ENCODE data around the gene ABO.
A peak's percentile ranks its signal among the peaks of the same experiment; 100 is the strongest.

The ABO gene

GRCh38 chr9:133238851-133239532 is 36.0 kb downstream of the ABO start (continued):
- no peak for TF ChIP-seq PBX3 (CRISPR knock-in tag; IDR thresholded peaks at IDR 0.05)
- TF ChIP-seq IKZF3 (tag by site-specific recombination; IDR thresholded peaks at IDR 0.05), result peak; percentile 94
- 0 out of 2 replicates have a peak, but pooled peaks have one; percentile 15 for TF ChIP-seq ZBTB11 (tag by site-specific recombination; conservative IDR thresholded peaks at IDR 0.05; ENCODE audit: low read depth)
- peak; percentile 98 for TF ChIP-seq ZNF335 (tag by site-specific recombination; conservative IDR thresholded peaks at IDR 0.05)
- TF ChIP-seq ZIC2 (tag by site-specific recombination; IDR thresholded peaks at IDR 0.05), result peak; percentile 87
- no peak for TF ChIP-seq ZBTB44 (tag by site-specific recombination; IDR thresholded peaks at IDR 0.05)
- TF ChIP-seq PRDM1 (tag by site-specific recombination; IDR thresholded peaks at IDR 0.05), result 0 out of 2 replicates have a peak, but pooled peaks have one; percentile 48
- TF ChIP-seq ZNF10 (tag by site-specific recombination; IDR thresholded peaks at IDR 0.05), result no peak
- TF ChIP-seq AEBP2 (tag by site-specific recombination; IDR thresholded peaks at IDR 0.05; ENCODE audit: borderline replicate concordance), result no peak
- TF ChIP-seq ZNF677 (tag by site-specific recombination; IDR thresholded peaks at IDR 0.05), result no peak
- TF ChIP-seq ZNF426 (tag by site-specific recombination; IDR thresholded peaks at IDR 0.05), result no peak
- no peak for TF ChIP-seq RBAK (tag by site-specific recombination; IDR thresholded peaks at IDR 0.05)
- TF ChIP-seq ZFP69B (tag by site-specific recombination; IDR thresholded peaks at IDR 0.05), result no peak; the same call in 1 of the 2 replicates
- peak; percentile 97 for TF ChIP-seq CTCF (tag by site-specific recombination; IDR thresholded peaks at IDR 0.05)
- no peak for TF ChIP-seq ZNF354C (tag by site-specific recombination; IDR thresholded peaks at IDR 0.05; ENCODE audit: borderline replicate concordance, low read depth)
- no peak for TF ChIP-seq ZNF292 (tag by site-specific recombination; IDR thresholded peaks at IDR 0.05; ENCODE audit: borderline replicate concordance, low read depth)
- peak; percentile 37; the same call in 1 of the 2 replicates for TF ChIP-seq ZNF692 (tag by site-specific recombination; IDR thresholded peaks at IDR 0.05)
- peak; percentile 29; the same call in 1 of the 2 replicates for TF ChIP-seq ZNF660 (tag by site-specific recombination; IDR thresholded peaks at IDR 0.05)
- TF ChIP-seq ZNF510 (tag by site-specific recombination; IDR thresholded peaks at IDR 0.05; ENCODE audit: insufficient replicate concordance), result no peak
- no peak for TF ChIP-seq GLI2 (tag by site-specific recombination; IDR thresholded peaks at IDR 0.05; ENCODE audit: borderline replicate concordance, low read depth)
- TF ChIP-seq ZNF707 (tag by site-specific recombination; IDR thresholded peaks at IDR 0.05), result no peak
- TF ChIP-seq ZFP3 (tag by site-specific recombination; IDR thresholded peaks at IDR 0.05; ENCODE audit: low read depth), result no peak
- peak; percentile 39; the same call in 1 of the 2 replicates for TF ChIP-seq ZNF366 (tag by site-specific recombination; conservative IDR thresholded peaks at IDR 0.05)
- TF ChIP-seq ZNF404 (tag by site-specific recombination; IDR thresholded peaks at IDR 0.05), result no peak
- TF ChIP-seq ZNF596 (tag by site-specific recombination; IDR thresholded peaks at IDR 0.05), result no peak
- no peak for TF ChIP-seq ZNF548 (tag by site-specific recombination; IDR thresholded peaks at IDR 0.05)
- TF ChIP-seq ZBTB26 (tag by site-specific recombination; optimal IDR thresholded peaks at IDR 0.05), result peak; percentile 23
